ENCODE results near the gene ZNF441. TPM values are rescaled to one million over a fixed set of nuclear protein-coding genes. Genes with fewer than 3 reads are reported as not detected.

Gene ZNF441
- total and polyA plus RNA-seq, 10 of the 15 experiments (the other 5 are each of a cell fraction or from before 2014, with no cell fraction given) = 1.0 to 9.4 (median 4.3) TPM

GRCh38 chr19:11766597-11767591, at the start of gene ZNF441 (continued):
- TF ChIP-seq REST (IDR thresholded peaks at IDR 0.05; ENCODE audit: low read depth, low read length) (no peak), FOXK2 (IDR thresholded peaks at IDR 0.05) (peak; percentile 65; the same call in 1 of the 2 replicates), POLR2AphosphoS5 (IDR thresholded peaks at IDR 0.05; ENCODE audit: low read length) (peak; percentile 81; the same call in 1 of the 2 replicates), CHD4 (IDR thresholded peaks at IDR 0.05) (no peak), ZNF274 (IDR thresholded peaks at IDR 0.05; ENCODE audit: insufficient read depth, insufficient read length) (no peak), IRF4 (IDR thresholded peaks at IDR 0.05; ENCODE audit: low read depth, low read length) (no peak), SMAD5 (IDR thresholded peaks at IDR 0.05; ENCODE audit: low read depth) (peak; percentile 23; the same call in 1 of the 2 replicates), ZBTB11 (CRISPR knock-in tag; IDR thresholded peaks at IDR 0.05) (peak; percentile 45; the same call in 1 of the 2 replicates), LARP7 (IDR thresholded peaks at IDR 0.05) (peak; percentile 53; the same call in 1 of the 2 replicates), YY1 (IDR thresholded peaks at IDR 0.05; ENCODE audit: low read depth, low read length) (peak; percentile 29; the same call in 1 of the 2 replicates), POU2F2 (IDR thresholded peaks at IDR 0.05; ENCODE audit: borderline replicate concordance, low read depth, low read length) (peak; percentile 36; the same call in 1 of the 3 replicates), NBN (IDR thresholded peaks at IDR 0.05) (peak; percentile 51; the same call in 1 of the 2 replicates), RUNX3 (IDR thresholded peaks at IDR 0.05; ENCODE audit: low read length) (peak; percentile 30; the same call in 1 of the 2 replicates), SUPT20H (IDR thresholded peaks at IDR 0.05; ENCODE audit: borderline replicate concordance, control insufficient read depth, low read depth, low read length) (no peak), TCF7 (IDR thresholded peaks at IDR 0.05; ENCODE audit: borderline replicate concordance) (peak; percentile 82), NFYA (IDR thresholded peaks at IDR 0.05; ENCODE audit: borderline replicate concordance, low read depth, low read length) (peak; percentile 14; the same call in 1 of the 2 replicates), HDGF (IDR thresholded peaks at IDR 0.05) (peak; percentile 46; the same call in 1 of the 2 replicates), CHD2 (IDR thresholded peaks at IDR 0.05; ENCODE audit: borderline replicate concordance, low read depth, low read length) (peak; percentile 51; the same call in 1 of the 2 replicates)
- TF ChIP-seq, protein P1, sequence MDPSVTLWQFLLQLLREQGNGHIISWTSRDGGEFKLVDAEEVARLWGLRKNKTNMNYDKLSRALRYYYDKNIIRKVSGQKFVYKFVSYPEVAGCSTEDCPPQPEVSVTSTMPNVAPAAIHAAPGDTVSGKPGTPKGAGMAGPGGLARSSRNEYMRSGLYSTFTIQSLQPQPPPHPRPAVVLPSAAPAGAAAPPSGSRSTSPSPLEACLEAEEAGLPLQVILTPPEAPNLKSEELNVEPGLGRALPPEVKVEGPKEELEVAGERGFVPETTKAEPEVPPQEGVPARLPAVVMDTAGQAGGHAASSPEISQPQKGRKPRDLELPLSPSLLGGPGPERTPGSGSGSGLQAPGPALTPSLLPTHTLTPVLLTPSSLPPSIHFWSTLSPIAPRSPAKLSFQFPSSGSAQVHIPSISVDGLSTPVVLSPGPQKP (IDR thresholded peaks at IDR 0.05; ENCODE audit: low read depth, low read length) = peak; percentile 19; the same call in 1 of the 2 replicates
- TF ChIP-seq, protein P2, sequence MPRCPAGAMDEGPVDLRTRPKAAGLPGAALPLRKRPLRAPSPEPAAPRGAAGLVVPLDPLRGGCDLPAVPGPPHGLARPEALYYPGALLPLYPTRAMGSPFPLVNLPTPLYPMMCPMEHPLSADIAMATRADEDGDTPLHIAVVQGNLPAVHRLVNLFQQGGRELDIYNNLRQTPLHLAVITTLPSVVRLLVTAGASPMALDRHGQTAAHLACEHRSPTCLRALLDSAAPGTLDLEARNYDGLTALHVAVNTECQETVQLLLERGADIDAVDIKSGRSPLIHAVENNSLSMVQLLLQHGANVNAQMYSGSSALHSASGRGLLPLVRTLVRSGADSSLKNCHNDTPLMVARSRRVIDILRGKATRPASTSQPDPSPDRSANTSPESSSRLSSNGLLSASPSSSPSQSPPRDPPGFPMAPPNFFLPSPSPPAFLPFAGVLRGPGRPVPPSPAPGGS (IDR thresholded peaks at IDR 0.05; ENCODE audit: borderline replicate concordance, insufficient read depth, low read depth, low read length, poor library complexity, severe bottlenecking) = no peak
